Endothelial cell of umbilical vein (primary cell): ENCODE data around the gene CIRBP. TPM values are rescaled to one million over a fixed set of nuclear protein-coding genes. Genes with fewer than 3 reads are reported as not detected.

Experiments
- BruUV-seq: library from RNA; stranded (reverse); fragments of 400-500 nt; replicated peaks from 2 replicates; lab custom pipeline; 2021; lab: Mats Ljungman, UMichigan
- CTCF ChIA-PET: fragments of 300-600, 350-600 bp; sonication (Branson Sonifier 250); formaldehyde crosslinking; loops from one replicate; lab custom pipeline; 2021; ENCODE audit warnings: antibody characterized with exemption, inconsistent platforms; lab: Charles Lee
- POLR2A ChIA-PET: fragments of 300-600, 350-600 bp; sonication (Branson Sonifier 250); formaldehyde crosslinking; loops from one replicate; lab custom pipeline; 2021; ENCODE audit warnings: antibody characterized with exemption, inconsistent platforms; lab: Charles Lee
- DNase-seq: peaks from one replicate; pipeline ENCODE4 v3.0.0-alpha.2; 2011; ENCODE audit warnings: low read depth, low spot score
- FAIRE-seq: peaks from 2 replicates; lab custom pipeline; 2011; peaks lifted over from hg19 to GRCh38; lab: Jason Lieb, UNC
- H2AFZ ChIP-seq: 2 replicates; pipeline ENCODE4 v1.6.0; 2012; ENCODE audit warnings: low read depth, low read length, control low read depth, inconsistent platforms
- H3K27ac ChIP-seq: 2 replicates; pipeline ENCODE4 v1.5.1; 2011; ENCODE audit warnings: low read depth, mild to moderate bottlenecking, control low read depth, low read length, moderate library complexity; ENCODE audit not compliant: insufficient read depth
- H3K27me3 ChIP-seq, 2 experiments: 2 replicates each; pipeline versions ENCODE4 v1.6.0 to v1.6.1; 2011; ENCODE audit warnings: low read length in 2 of 2, mixed read lengths in 1 of 2; ENCODE audit not compliant: control insufficient read depth in 2 of 2, insufficient read depth in 2 of 2
- H3K36me3 ChIP-seq, 2 experiments: 2 replicates in 1 of 2; 3 replicates in 1 of 2; pipeline ENCODE4 v1.5.1; 2011; ENCODE audit warnings: low read length in 2 of 2, mild to moderate bottlenecking in 1 of 2, moderate library complexity in 1 of 2; ENCODE audit not compliant: control insufficient read depth in 2 of 2, insufficient read depth in 2 of 2; ENCODE audit errors: extremely low read depth in 1 of 2
- H3K4me1 ChIP-seq: 3 replicates; pipeline ENCODE4 v1.5.1; 2011; ENCODE audit warnings: mild to moderate bottlenecking, low read length; ENCODE audit not compliant: control insufficient read depth, insufficient read depth; ENCODE audit errors: extremely low read depth
- H3K4me2 ChIP-seq: 2 replicates; pipeline ENCODE4 v1.6.1; 2011; ENCODE audit warnings: low read length, control low read depth, mixed read lengths; ENCODE audit not compliant: insufficient read depth
- H3K4me3 ChIP-seq, 3 experiments: fragments of 200-600 bp in 1 of 3; sonication (generic), shearing (Covaris generic) in 1 of 3; replicated peaks in 1 of 3; 2 replicates each; pipeline ENCODE4 v1.5.1; 2011 to 2016; ENCODE audit warnings: control low read depth in 3 of 3, low read length in 3 of 3, mild to moderate bottlenecking in 2 of 3, inconsistent platforms in 1 of 3, low read depth in 1 of 3, moderate library complexity in 1 of 3; ENCODE audit not compliant: insufficient read depth in 1 of 3
- H3K79me2 ChIP-seq: 2 replicates; pipeline ENCODE4 v1.6.0; 2012; ENCODE audit warnings: low read length, inconsistent platforms; ENCODE audit not compliant: control insufficient read depth, insufficient read depth
- H3K9ac ChIP-seq: replicated peaks from 2 replicates; pipeline ENCODE3; 2011; ENCODE audit warnings: low read length, control low read depth; ENCODE audit not compliant: insufficient read depth; ENCODE audit errors: extremely low read depth
- H3K9me1 ChIP-seq: replicated peaks from 3 replicates; pipeline ENCODE4 v1.6.0; 2011; ENCODE audit warnings: mild to moderate bottlenecking, low read length; ENCODE audit not compliant: control insufficient read depth, insufficient read depth; ENCODE audit errors: extremely low read depth
- H3K9me3 ChIP-seq: replicated peaks from 2 replicates; pipeline ENCODE4 v1.5.1; 2012; ENCODE audit warnings: low read length, inconsistent platforms; ENCODE audit not compliant: control insufficient read depth, insufficient read depth
- H4K20me1 ChIP-seq: replicated peaks from 2 replicates; pipeline ENCODE3; 2011; ENCODE audit warnings: mild to moderate bottlenecking, low read length; ENCODE audit not compliant: control insufficient read depth, insufficient read depth; ENCODE audit errors: extremely low read depth
- EZH2 ChIP-seq: IDR thresholded peaks from 2 replicates; pipeline ENCODE4 v1.6.1; 2012; ENCODE audit warnings: borderline replicate concordance, low read depth, mild to moderate bottlenecking, moderate library complexity, low read length, inconsistent platforms; ENCODE audit not compliant: severe bottlenecking
- FOS ChIP-seq: IDR thresholded peaks from 2 replicates; pipeline ENCODE4 v1.6.1; 2011; ENCODE audit warnings: mild to moderate bottlenecking, low read length, moderate library complexity, borderline replicate concordance; ENCODE audit not compliant: insufficient read depth
- GATA2 ChIP-seq: IDR thresholded peaks from 2 replicates; pipeline ENCODE4 v1.7.0; 2011; ENCODE audit warnings: low read depth, mild to moderate bottlenecking, moderate library complexity, mixed read lengths, low read length; ENCODE audit not compliant: insufficient read length, insufficient read depth
- JUN ChIP-seq: IDR thresholded peaks from 2 replicates; pipeline ENCODE4 v1.6.1; 2011; ENCODE audit warnings: borderline replicate concordance, low read depth; ENCODE audit not compliant: insufficient read length, insufficient read depth
- MAX ChIP-seq: IDR thresholded peaks from 2 replicates; pipeline ENCODE4 v1.6.1; 2011; ENCODE audit not compliant: insufficient read depth, insufficient read length
- MYC ChIP-seq: IDR thresholded peaks from one replicate; pipeline ENCODE4 v1.6.1; 2011; ENCODE audit warnings: mild to moderate bottlenecking, low read depth, low read length
- POLR2A ChIP-seq: IDR thresholded peaks from 2 replicates; pipeline ENCODE4 v1.6.1; 2012; ENCODE audit warnings: low read depth, mild to moderate bottlenecking, control low read depth, low read length
- POLR2AphosphoS5 ChIP-seq: IDR thresholded peaks from 2 replicates; pipeline ENCODE4 v1.6.1; 2012; ENCODE audit warnings: low read depth, mild to moderate bottlenecking, control low read depth, low read length, moderate library complexity; ENCODE audit not compliant: insufficient read depth
- dilution Hi-C: fragments of 300-500 bp; cut with MboI; formaldehyde crosslinking; loops from one replicate; pipeline ENCODE4 v1.15.0; 2019; ENCODE audit warnings: low sequenced_read_pairs; ENCODE audit not compliant: extremely low pct_ligation_motif_present
- intact Hi-C: fragments of 100-400 bp; cut with micrococcal nuclease; formaldehyde crosslinking; loops from one replicate; pipeline ENCODE4 v1.10.0; 2022
- polyA plus RNA-seq, 4 experiments: library from polyadenylated mRNA; depleted of rRNA in 3 of 4; stranded (reverse) in 3 of 4; unstranded in 1 of 4; fragments of >200 nt; gene quantifications; 2 replicates each; pipeline versions ENCODE4 v1.2.1 to v1.2.3, GENCODE V29; 2011 to 2012; ENCODE audit warnings: missing spikeins in 1 of 4
- total RNA-seq: library from RNA; stranded (reverse); gene quantifications from 2 replicates; pipeline ENCODE4 v1.2.3, GENCODE V29; 2021
- TF ChIP-seq, protein P1 (sequence below), 2 donors: IDR thresholded peaks; 1 replicate in 1 of 2; 2 replicates in 1 of 2; pipeline ENCODE4 v1.5.1; 2011; ENCODE audit warnings: low read length in 2 of 2, mild to moderate bottlenecking in 2 of 2, moderate library complexity in 2 of 2, control low read depth in 1 of 2, inconsistent platforms in 1 of 2, low read depth in 1 of 2; ENCODE audit not compliant: insufficient read depth in 1 of 2; ENCODE audit errors: extremely low read depth in 1 of 2

Gene CIRBP
- total and polyA plus RNA-seq, 2 donors (not counting 3 experiments of a cell fraction or from before 2014, with no cell fraction given): 225 to 439 TPM

DNA sequence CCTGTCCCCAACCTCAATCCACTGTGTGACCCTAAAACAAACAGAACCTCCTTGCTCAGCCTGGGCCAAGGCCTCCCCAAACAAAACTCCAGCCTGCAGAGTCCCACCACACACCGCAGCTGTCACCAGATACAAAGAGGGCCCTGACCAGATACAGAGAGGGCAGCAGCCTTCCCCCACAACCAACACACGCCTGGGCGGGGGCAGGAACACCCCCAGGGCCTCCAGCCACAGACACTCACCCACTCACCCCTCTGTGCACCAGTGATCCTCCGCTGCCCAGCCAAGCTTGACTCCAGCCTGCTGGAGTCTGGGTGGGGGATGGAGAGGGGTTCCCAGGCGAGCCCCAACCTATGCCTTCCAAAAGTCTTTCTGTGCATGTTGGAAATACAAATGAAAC, 5.9 kb upstream of the CIRBP start:
- H3K4me1 ChIP-seq: peaks cover 49% of the 10 kb centered on the region
- H3K9me3 ChIP-seq: no peaks in the 10 kb centered on the region
- no peaks in the 10 kb centered on the region for H3K36me3 ChIP-seq
- no peak overlapping the region for H3K9ac ChIP-seq
- TF ChIP-seq, protein P1, sequence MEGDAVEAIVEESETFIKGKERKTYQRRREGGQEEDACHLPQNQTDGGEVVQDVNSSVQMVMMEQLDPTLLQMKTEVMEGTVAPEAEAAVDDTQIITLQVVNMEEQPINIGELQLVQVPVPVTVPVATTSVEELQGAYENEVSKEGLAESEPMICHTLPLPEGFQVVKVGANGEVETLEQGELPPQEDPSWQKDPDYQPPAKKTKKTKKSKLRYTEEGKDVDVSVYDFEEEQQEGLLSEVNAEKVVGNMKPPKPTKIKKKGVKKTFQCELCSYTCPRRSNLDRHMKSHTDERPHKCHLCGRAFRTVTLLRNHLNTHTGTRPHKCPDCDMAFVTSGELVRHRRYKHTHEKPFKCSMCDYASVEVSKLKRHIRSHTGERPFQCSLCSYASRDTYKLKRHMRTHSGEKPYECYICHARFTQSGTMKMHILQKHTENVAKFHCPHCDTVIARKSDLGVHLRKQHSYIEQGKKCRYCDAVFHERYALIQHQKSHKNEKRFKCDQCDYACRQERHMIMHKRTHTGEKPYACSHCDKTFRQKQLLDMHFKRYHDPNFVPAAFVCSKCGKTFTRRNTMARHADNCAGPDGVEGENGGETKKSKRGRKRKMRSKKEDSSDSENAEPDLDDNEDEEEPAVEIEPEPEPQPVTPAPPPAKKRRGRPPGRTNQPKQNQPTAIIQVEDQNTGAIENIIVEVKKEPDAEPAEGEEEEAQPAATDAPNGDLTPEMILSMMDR (IDR thresholded peaks at IDR 0.05; ENCODE audit: extremely low read depth in 1 of 2, insufficient read depth in 1 of 2, low read depth in 1 of 2, low read length in 2 of 2): no peak
- TF ChIP-seq EZH2: no peak
- TF ChIP-seq POLR2A: no peak
- no peak for TF ChIP-seq MYC
- TF ChIP-seq GATA2: no peak
- TF ChIP-seq FOS: no peak
- TF ChIP-seq POLR2AphosphoS5: no peak
- TF ChIP-seq JUN: no peak
- TF ChIP-seq MAX: no peak
- no peak for DNase-seq
- no peak overlapping the region for H3K4me2 ChIP-seq
- H3K4me3 ChIP-seq: no peak overlapping the region
- no peaks in the 10 kb centered on the region for H3K27me3 ChIP-seq
- ChIA-PET POLR2A (no interaction called here), CTCF (interaction anchor here (7.2 kb wide), 1 partner anchor 19 kb away, joined by 1001 read pairs; the partner anchor contains the start of gene ATP5F1D)
- intact Hi-C loops: no loop called here
- H3K9me1 ChIP-seq: no peaks in the 10 kb centered on the region
- H2AFZ ChIP-seq: no peak overlapping the region
- no peaks in the 10 kb centered on the region for H3K79me2 ChIP-seq
- no peak for FAIRE-seq
- H4K20me1 ChIP-seq: no peaks in the 10 kb centered on the region
- dilution Hi-C loops: no loop called here
- no TSS peak for BruUV-seq
- H3K27ac ChIP-seq: no peak overlapping the region
